ENCODE results near the gene SLC39A7.

The SLC39A7 gene

GRCh38 chr6:33192105-33192646 is 8.5 kb upstream of the SLC39A7 start, which contains the start of gene COL11A2:
COL11A2 (minus strand) TSS chr6:33192467; CDS start chr6:33192240, 227 bp downstream.
- TF ChIP-seq SNAI2 (CRISPR knock-in tag; IDR thresholded peaks at IDR 0.05) (no peak), PPARA (CRISPR knock-in tag; IDR thresholded peaks at IDR 0.05; ENCODE audit: borderline replicate concordance) (no peak), GLIS3 (CRISPR knock-in tag; IDR thresholded peaks at IDR 0.05) (no peak), TCF4 (CRISPR knock-in tag; IDR thresholded peaks at IDR 0.05; ENCODE audit: borderline replicate concordance) (no peak), RARB (CRISPR knock-in tag; IDR thresholded peaks at IDR 0.05) (no peak), ESRRG (CRISPR knock-in tag; IDR thresholded peaks at IDR 0.05) (no peak)
- ATAC-seq, result peak; percentile 27

DNA sequence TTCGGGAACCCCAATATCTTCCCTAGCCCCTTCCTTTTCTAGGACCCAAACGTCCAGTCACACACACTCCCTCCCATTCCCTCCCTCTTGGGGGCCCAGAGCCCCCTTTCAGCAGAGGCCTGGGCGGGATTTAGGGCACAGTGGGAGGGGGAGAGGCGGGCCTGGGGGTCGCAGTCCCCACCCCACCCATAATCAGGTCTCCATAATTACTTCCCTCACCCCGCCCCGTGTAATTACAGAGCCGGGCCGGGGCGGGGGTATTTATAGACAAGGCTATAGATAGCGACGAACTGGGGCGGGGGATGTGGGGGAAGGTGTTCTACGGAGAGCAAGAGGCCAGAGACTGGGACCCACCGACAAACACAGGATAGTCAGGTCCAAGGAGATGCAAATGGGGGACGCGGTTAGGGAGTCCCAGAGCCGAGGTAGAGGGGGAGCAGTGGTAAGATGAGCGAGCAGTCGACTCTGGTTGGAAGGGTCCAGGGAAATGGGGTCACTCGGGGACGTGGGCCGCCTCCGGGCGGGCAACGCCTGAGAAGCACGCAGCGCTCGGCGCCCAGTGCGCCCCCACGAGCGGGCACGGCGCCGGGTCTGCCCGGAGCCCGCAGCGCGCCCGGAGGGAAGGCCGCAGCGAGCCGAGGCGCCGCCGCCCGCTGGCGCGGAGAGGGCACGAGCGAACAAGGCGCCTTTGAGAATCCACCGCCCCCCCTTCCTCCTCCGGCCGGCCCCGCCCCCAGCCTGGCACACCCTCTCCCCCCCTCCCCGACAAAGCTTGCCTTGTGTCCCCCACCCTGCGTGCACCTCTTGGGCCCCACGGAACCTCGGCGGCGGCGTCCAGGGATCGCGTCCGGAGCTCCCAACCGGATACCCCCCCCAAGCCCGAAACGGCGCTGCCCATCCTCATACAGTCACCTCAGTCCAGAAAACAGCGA is 7.7 kb upstream of the SLC39A7 start:
- TF ChIP-seq PPARA (CRISPR knock-in tag; IDR thresholded peaks at IDR 0.05; ENCODE audit: borderline replicate concordance) (no peak), TCF4 (CRISPR knock-in tag; IDR thresholded peaks at IDR 0.05; ENCODE audit: borderline replicate concordance) (no peak)
- ATAC-seq, result no peak; the same call in 2 of the 3 replicates

- ATAC-seq, result no peak
- TF ChIP-seq GLIS3 (CRISPR knock-in tag; IDR thresholded peaks at IDR 0.05), result no peak
- no peak for TF ChIP-seq TCF4 (CRISPR knock-in tag; IDR thresholded peaks at IDR 0.05; ENCODE audit: borderline replicate concordance)
- no peak for TF ChIP-seq ZFP3 (CRISPR knock-in tag; IDR thresholded peaks at IDR 0.05)
- TF ChIP-seq, protein P1, sequence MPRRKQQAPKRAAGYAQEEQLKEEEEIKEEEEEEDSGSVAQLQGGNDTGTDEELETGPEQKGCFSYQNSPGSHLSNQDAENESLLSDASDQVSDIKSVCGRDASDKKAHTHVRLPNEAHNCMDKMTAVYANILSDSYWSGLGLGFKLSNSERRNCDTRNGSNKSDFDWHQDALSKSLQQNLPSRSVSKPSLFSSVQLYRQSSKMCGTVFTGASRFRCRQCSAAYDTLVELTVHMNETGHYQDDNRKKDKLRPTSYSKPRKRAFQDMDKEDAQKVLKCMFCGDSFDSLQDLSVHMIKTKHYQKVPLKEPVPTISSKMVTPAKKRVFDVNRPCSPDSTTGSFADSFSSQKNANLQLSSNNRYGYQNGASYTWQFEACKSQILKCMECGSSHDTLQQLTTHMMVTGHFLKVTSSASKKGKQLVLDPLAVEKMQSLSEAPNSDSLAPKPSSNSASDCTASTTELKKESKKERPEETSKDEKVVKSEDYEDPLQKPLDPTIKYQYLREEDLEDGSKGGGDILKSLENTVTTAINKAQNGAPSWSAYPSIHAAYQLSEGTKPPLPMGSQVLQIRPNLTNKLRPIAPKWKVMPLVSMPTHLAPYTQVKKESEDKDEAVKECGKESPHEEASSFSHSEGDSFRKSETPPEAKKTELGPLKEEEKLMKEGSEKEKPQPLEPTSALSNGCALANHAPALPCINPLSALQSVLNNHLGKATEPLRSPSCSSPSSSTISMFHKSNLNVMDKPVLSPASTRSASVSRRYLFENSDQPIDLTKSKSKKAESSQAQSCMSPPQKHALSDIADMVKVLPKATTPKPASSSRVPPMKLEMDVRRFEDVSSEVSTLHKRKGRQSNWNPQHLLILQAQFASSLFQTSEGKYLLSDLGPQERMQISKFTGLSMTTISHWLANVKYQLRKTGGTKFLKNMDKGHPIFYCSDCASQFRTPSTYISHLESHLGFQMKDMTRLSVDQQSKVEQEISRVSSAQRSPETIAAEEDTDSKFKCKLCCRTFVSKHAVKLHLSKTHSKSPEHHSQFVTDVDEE (CRISPR knock-in tag; IDR thresholded peaks at IDR 0.05), result no peak
- no peak for TF ChIP-seq ESRRG (CRISPR knock-in tag; IDR thresholded peaks at IDR 0.05)
- TF ChIP-seq ISL1 (CRISPR knock-in tag; IDR thresholded peaks at IDR 0.05), result no peak
- TF ChIP-seq SNAI2 (CRISPR knock-in tag; IDR thresholded peaks at IDR 0.05), result no peak
- TF ChIP-seq TOX (CRISPR knock-in tag; IDR thresholded peaks at IDR 0.05; ENCODE audit: borderline replicate concordance), result no peak
- TF ChIP-seq ZNF70 (CRISPR knock-in tag; IDR thresholded peaks at IDR 0.05), result no peak
- TF ChIP-seq PPARA (CRISPR knock-in tag; IDR thresholded peaks at IDR 0.05; ENCODE audit: borderline replicate concordance), result no peak
- no peak for TF ChIP-seq CREB5 (CRISPR knock-in tag; IDR thresholded peaks at IDR 0.05; ENCODE audit: low read depth)
- TF ChIP-seq, protein P2, sequence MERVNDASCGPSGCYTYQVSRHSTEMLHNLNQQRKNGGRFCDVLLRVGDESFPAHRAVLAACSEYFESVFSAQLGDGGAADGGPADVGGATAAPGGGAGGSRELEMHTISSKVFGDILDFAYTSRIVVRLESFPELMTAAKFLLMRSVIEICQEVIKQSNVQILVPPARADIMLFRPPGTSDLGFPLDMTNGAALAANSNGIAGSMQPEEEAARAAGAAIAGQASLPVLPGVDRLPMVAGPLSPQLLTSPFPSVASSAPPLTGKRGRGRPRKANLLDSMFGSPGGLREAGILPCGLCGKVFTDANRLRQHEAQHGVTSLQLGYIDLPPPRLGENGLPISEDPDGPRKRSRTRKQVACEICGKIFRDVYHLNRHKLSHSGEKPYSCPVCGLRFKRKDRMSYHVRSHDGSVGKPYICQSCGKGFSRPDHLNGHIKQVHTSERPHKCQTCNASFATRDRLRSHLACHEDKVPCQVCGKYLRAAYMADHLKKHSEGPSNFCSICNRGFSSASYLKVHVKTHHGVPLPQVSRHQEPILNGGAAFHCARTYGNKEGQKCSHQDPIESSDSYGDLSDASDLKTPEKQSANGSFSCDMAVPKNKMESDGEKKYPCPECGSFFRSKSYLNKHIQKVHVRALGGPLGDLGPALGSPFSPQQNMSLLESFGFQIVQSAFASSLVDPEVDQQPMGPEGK (CRISPR knock-in tag; IDR thresholded peaks at IDR 0.05; ENCODE audit: borderline replicate concordance), result no peak
These were observed 7.0 kb upstream of the SLC39A7 start for GRCh38 chr6:33193619-33194018.

GRCh38 chr6:33194431-33194979 is 6.2 kb upstream of the SLC39A7 start:
- ATAC-seq, result no peak
- TF ChIP-seq TCF4 (CRISPR knock-in tag; IDR thresholded peaks at IDR 0.05; ENCODE audit: borderline replicate concordance), result no peak
- TF ChIP-seq SNAI2 (CRISPR knock-in tag; IDR thresholded peaks at IDR 0.05), result no peak
- TF ChIP-seq, protein P1 (CRISPR knock-in tag; IDR thresholded peaks at IDR 0.05), result no peak
- no peak for TF ChIP-seq RARB (CRISPR knock-in tag; IDR thresholded peaks at IDR 0.05)
- TF ChIP-seq, protein P2 (CRISPR knock-in tag; IDR thresholded peaks at IDR 0.05; ENCODE audit: borderline replicate concordance), result no peak
- no peak for TF ChIP-seq OSR1 (CRISPR knock-in tag; IDR thresholded peaks at IDR 0.05)
